Gastroesophageal sphincter (tissue), 3 donors: ENCODE data around the gene LIPE.

ENCODE experiments used
- CTCF ChIP-seq, 4 experiments: fragments of 200-600 bp in 2 of 4; fragments of 450-650 bp in 2 of 4; sonication (generic) in 1 of 4; IDR thresholded peaks; one replicate each; pipeline ENCODE4 v1.5.1; 2017 to 2019; ENCODE audit warnings: antibody characterized with exemption in 4 of 4, mild to moderate bottlenecking in 2 of 4, moderate library complexity in 2 of 4
- EP300 ChIP-seq: sonication (generic); formaldehyde crosslinking; IDR thresholded peaks from one replicate; pipeline ENCODE4 v1.6.1; 2017; ENCODE audit warnings: antibody characterized with exemption, mild to moderate bottlenecking
- POLR2A ChIP-seq, 2 donors: fragments of 450-650 bp; IDR thresholded peaks; one replicate each; pipeline ENCODE4 v1.6.1; 2017; ENCODE audit warnings: antibody characterized with exemption in 2 of 2, mild to moderate bottlenecking in 2 of 2, moderate library complexity in 1 of 2
- POLR2AphosphoS5 ChIP-seq: sonication (generic); formaldehyde crosslinking; IDR thresholded peaks from one replicate; pipeline ENCODE4 v1.6.1; 2017; ENCODE audit warnings: antibody characterized with exemption

GRCh38 chr19:42424345-42424707, 2.9 kb downstream of the LIPE start:
- TF ChIP-seq POLR2A (IDR thresholded peaks at IDR 0.05): no peak
- no peak for TF ChIP-seq EP300
- no peak for TF ChIP-seq CTCF (IDR thresholded peaks at IDR 0.05)
- TF ChIP-seq POLR2AphosphoS5: no peak
